Keratinocyte (primary cell): ENCODE data around the gene HOXC11.

ENCODE experiments used
- EZH2 ChIP-seq: IDR thresholded peaks from one replicate; pipeline ENCODE4 v1.6.1; 2012; ENCODE audit warnings: inconsistent platforms, mild to moderate bottlenecking, low read length, moderate library complexity
- TF ChIP-seq, protein P1 (sequence below), 3 experiments: IDR thresholded peaks in 1 of 3; conservative IDR thresholded peaks in 1 of 3; optimal IDR thresholded peaks in 1 of 3; 2 replicates in 2 of 3; 3 replicates in 1 of 3; pipeline versions ENCODE3 to v1.5.1; 2011; ENCODE audit warnings: low read length in 3 of 3, mild to moderate bottlenecking in 3 of 3, moderate library complexity in 2 of 3, control low read depth in 1 of 3, inconsistent platforms in 1 of 3; ENCODE audit not compliant: insufficient read depth in 2 of 3; ENCODE audit errors: extremely low read depth in 1 of 3

DNA sequence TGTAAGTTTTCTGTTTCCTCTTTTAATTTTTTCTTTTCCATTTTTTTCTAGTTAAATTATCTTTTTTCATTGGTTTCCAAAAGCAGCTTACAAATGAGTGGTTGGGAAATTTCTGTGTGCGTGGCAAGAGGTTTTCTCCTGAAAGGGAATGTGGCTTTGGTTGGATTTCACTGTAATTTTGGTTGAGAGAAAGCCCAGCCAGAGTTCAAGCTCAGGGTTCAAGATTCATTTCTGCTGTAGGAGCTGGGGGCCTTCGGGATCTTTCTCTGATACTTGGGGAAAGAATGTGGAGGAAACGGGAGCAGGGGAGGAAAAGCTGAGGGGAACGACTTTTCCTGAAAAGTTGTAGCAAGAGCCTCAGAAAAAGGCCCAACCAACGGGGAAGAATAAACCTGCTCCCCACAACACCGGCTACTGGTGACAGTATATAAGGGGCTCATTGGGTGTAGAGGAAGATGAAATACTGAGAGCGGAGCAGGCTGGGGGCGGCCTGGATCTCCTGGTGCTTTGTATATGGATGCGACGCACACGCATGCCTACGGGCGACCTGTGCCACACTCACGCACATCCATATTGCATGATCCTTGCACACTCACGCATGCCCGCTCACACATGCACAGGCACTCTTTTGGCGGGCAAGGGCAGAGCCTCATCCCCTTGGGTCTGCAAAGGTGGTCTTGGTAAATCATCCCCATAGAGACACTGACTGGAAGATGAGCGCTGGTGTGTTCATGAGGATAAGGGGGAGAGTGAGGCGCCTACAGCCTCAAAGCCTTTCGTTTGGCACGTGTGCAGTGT is 14.0 kb downstream of the HOXC11 start:
- TF ChIP-seq, protein P1, sequence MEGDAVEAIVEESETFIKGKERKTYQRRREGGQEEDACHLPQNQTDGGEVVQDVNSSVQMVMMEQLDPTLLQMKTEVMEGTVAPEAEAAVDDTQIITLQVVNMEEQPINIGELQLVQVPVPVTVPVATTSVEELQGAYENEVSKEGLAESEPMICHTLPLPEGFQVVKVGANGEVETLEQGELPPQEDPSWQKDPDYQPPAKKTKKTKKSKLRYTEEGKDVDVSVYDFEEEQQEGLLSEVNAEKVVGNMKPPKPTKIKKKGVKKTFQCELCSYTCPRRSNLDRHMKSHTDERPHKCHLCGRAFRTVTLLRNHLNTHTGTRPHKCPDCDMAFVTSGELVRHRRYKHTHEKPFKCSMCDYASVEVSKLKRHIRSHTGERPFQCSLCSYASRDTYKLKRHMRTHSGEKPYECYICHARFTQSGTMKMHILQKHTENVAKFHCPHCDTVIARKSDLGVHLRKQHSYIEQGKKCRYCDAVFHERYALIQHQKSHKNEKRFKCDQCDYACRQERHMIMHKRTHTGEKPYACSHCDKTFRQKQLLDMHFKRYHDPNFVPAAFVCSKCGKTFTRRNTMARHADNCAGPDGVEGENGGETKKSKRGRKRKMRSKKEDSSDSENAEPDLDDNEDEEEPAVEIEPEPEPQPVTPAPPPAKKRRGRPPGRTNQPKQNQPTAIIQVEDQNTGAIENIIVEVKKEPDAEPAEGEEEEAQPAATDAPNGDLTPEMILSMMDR (optimal IDR thresholded peaks at IDR 0.05 in 1 of 3, IDR thresholded peaks at IDR 0.05 in 1 of 3, conservative IDR thresholded peaks at IDR 0.05 in 1 of 3; ENCODE audit: extremely low read depth in 1 of 3, insufficient read depth in 2 of 3, low read length in 3 of 3), result no peak
- no peak for TF ChIP-seq EZH2
